Esophagus (tissue), 2 donors: Measurements from ENCODE around the gene TUBB6. TPM values are rescaled to one million over a fixed set of nuclear protein-coding genes. Genes with fewer than 3 reads are reported as not detected.

Experiments
- H3K27ac ChIP-seq, 2 donors: one replicate each; pipeline ENCODE4 v1.5.1; 2013; ENCODE audit warnings: low read depth in 2 of 2, mild to moderate bottlenecking in 2 of 2, inconsistent platforms in 1 of 2, low read length in 1 of 2, moderate library complexity in 1 of 2
- H3K27me3 ChIP-seq, 2 donors: one replicate each; pipeline ENCODE4 v1.6.1; 2013; ENCODE audit warnings: low read length in 2 of 2, control low read depth in 1 of 2, mild to moderate bottlenecking in 1 of 2; ENCODE audit not compliant: insufficient read depth in 2 of 2, control insufficient read depth in 1 of 2
- H3K36me3 ChIP-seq, 2 donors: one replicate each; pipeline ENCODE4 v1.6.1; 2013; ENCODE audit warnings: low read length in 1 of 2; ENCODE audit not compliant: control insufficient read depth in 2 of 2, insufficient read depth in 2 of 2
- H3K4me1 ChIP-seq, 2 donors: one replicate each; pipeline ENCODE4 v1.6.1; 2013; ENCODE audit warnings: low read length in 1 of 2; ENCODE audit not compliant: control insufficient read depth in 2 of 2, insufficient read depth in 2 of 2
- H3K4me3 ChIP-seq, 2 donors: one replicate each; pipeline ENCODE4 v1.5.1; 2013; ENCODE audit warnings: low read length in 2 of 2, mild to moderate bottlenecking in 2 of 2, low read depth in 1 of 2, moderate library complexity in 1 of 2
- H3K9me3 ChIP-seq, 2 donors: one replicate each; pipeline ENCODE4 v1.6.1; 2013; ENCODE audit warnings: mild to moderate bottlenecking in 2 of 2, low read depth in 1 of 2, low read length in 1 of 2, moderate library complexity in 1 of 2; ENCODE audit not compliant: control insufficient read depth in 2 of 2, insufficient read depth in 1 of 2
- WGBS, 2 donors: extraction: QIAGEN DNeasy Blood & Tissue Kit; methylation state at CpG; one replicate each; pipeline ENCODE4 v1.1.7; 2013; 5-methylcytosine and 5-hydroxymethylcytosine counted together
- polyA plus RNA-seq, 2 donors: library from polyadenylated mRNA; stranded (reverse); fragments of 200-250 nt; gene quantifications; one replicate each; pipeline ENCODE4 v1.2.3, GENCODE V29; 2013
- donor health status: healthy with polysubstance abuse.
- donor health status: Bipolar disorder and iron deficiency.

TUBB6 gene
- polyA plus RNA-seq, 2 donors = 183 to 299 TPM

- no peaks in the 10 kb centered on the region for H3K36me3 ChIP-seq
- peak overlapping the region; percentile 61 to 88 for H3K27ac ChIP-seq
- WGBS, 2 donors = 13% methylated on average over 10 of the region's 10 CpGs
- H3K27me3 ChIP-seq = no peaks in the 10 kb centered on the region
- H3K9me3 ChIP-seq = no peaks in the 10 kb centered on the region
- H3K4me3 ChIP-seq = peak overlapping the region; percentile 36 to 53
- peaks cover 4 to 5% of the 10 kb centered on the region in 2 donors for H3K4me1 ChIP-seq
These were observed 19.7 kb upstream of the TUBB6 start for GRCh38 chr18:12288403-12288755.

DNA sequence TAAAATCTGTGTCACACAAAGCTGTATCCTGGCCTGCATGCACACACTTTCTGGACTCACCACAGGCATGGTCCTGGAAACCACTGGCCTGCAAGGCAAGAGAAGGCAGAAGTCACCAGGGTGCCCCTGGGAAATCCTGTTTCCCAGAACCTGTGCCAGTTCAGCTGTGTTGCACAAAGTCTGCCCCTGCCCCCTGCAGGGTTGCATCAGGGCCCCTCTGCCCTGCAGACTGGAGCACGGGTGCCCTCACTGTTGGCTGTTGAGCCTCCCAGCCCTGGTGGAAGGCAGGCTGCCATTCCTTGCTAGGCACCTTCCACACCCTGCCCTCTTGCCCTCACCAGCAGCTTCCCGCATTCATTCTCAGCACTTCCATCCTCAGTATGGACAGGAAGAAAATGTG, 18.0 kb upstream of the TUBB6 start:
- Histone ChIP-seq H3K36me3 (no peaks in the 10 kb centered on the region), H3K27ac (no peak overlapping the region), H3K9me3 (no peaks in the 10 kb centered on the region), H3K27me3 (no peaks in the 10 kb centered on the region), H3K4me1 (peaks cover 4 to 5% of the 10 kb centered on the region in 2 donors), H3K4me3 (no peak overlapping the region)
- 86 to 91% methylated on average over 2 of the region's 2 CpGs for WGBS, 2 donors

- no peaks in the 10 kb centered on the region for H3K36me3 ChIP-seq
- H3K4me1 ChIP-seq = peaks cover 4 to 5% of the 10 kb centered on the region in 2 donors
- WGBS, 2 donors = 84 to 89% methylated on average over 6 of the region's 6 CpGs
- no peaks in the 10 kb centered on the region for H3K27me3 ChIP-seq
- H3K4me3 ChIP-seq = no peak overlapping the region
- H3K9me3 ChIP-seq = no peaks in the 10 kb centered on the region
- no peak overlapping the region for H3K27ac ChIP-seq
These were observed 16.9 kb upstream of the TUBB6 start for GRCh38 chr18:12291161-12291560.

- Histone ChIP-seq H3K36me3 (no peaks in the 10 kb centered on the region), H3K9me3 (no peaks in the 10 kb centered on the region), H3K27me3 (no peaks in the 10 kb centered on the region), H3K27ac (no peak overlapping the region), H3K4me3 (no peak overlapping the region), H3K4me1 (peaks cover 4 to 5% of the 10 kb centered on the region in 2 donors)
- WGBS, 2 donors = 91 to 93% methylated on average over 14 of the region's 14 CpGs
These were observed 16.4 kb upstream of the TUBB6 start for GRCh38 chr18:12291690-12292089.

DNA sequence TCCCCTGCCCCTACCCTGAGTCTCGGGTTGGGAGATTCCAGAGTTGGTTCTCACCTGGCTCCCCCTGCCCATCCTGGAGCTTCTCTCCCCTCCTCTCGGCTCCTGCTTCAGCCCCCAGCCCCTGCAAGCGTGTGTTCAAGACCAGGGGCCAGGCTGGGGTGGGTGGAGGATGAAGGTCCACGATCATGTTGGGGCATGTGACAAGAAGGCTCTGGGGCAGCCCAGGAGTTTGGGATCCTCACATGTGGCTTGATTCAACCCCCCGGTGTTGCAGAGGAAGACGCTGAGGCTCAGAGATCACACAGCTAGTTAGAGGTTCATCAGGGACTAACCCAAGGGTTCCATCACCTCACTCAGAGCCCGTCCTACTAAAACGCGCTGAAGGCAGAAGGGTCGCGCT, 14.2 kb upstream of the TUBB6 start:
- Histone ChIP-seq H3K27me3 (no peaks in the 10 kb centered on the region), H3K4me1 (no peaks in the 10 kb centered on the region), H3K4me3 (no peak overlapping the region), H3K9me3 (no peaks in the 10 kb centered on the region), H3K27ac (no peak overlapping the region), H3K36me3 (no peaks in the 10 kb centered on the region)
- 76 to 77% methylated on average over 11 of the region's 11 CpGs for WGBS, 2 donors

GRCh38 chr18:12295389-12296086, 12.5 kb upstream of the TUBB6 start:
- WGBS, 2 donors = 87 to 88% methylated on average over 18 of the region's 18 CpGs
- Histone ChIP-seq H3K4me3 (no peak overlapping the region), H3K27ac (no peak overlapping the region), H3K4me1 (no peaks in the 10 kb centered on the region), H3K27me3 (no peaks in the 10 kb centered on the region), H3K36me3 (no peaks in the 10 kb centered on the region), H3K9me3 (no peaks in the 10 kb centered on the region)

- Histone ChIP-seq H3K27me3 (no peaks in the 10 kb centered on the region), H3K4me3 (no peak overlapping the region), H3K9me3 (no peaks in the 10 kb centered on the region), H3K4me1 (no peaks in the 10 kb centered on the region), H3K36me3 (no peaks in the 10 kb centered on the region), H3K27ac (no peak overlapping the region)
- WGBS, 2 donors = 83 to 86% methylated on average over 3 of the region's 3 CpGs
These were observed 12.0 kb upstream of the TUBB6 start for GRCh38 chr18:12296087-12296403.

DNA sequence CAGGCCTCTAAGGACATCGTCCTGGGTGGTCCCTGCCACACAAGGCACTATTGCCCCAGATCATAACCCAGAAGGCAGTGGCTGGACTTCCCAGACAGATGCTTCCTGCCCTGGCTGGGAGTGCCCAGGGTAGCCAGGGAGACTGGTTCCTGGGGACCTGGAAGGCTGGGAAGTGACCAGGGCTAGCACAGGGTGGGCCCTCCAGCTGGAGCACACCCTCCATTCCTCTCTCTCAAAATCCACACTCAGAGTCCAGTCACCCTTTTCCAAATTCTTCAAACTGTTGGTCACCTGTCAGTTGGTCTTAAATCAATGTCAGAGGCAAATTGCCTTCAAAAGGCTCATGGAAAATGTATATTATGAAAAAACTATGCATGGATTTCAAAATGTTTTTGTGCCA, 11.6 kb upstream of the TUBB6 start:
- no peak overlapping the region for H3K27ac ChIP-seq
- WGBS, 2 donors = 86 to 88% methylated on average over 1 of the region's 1 CpG
- H3K27me3 ChIP-seq = no peaks in the 10 kb centered on the region
- H3K4me1 ChIP-seq = no peaks in the 10 kb centered on the region
- no peaks in the 10 kb centered on the region for H3K36me3 ChIP-seq
- no peak overlapping the region for H3K4me3 ChIP-seq
- no peaks in the 10 kb centered on the region for H3K9me3 ChIP-seq

DNA sequence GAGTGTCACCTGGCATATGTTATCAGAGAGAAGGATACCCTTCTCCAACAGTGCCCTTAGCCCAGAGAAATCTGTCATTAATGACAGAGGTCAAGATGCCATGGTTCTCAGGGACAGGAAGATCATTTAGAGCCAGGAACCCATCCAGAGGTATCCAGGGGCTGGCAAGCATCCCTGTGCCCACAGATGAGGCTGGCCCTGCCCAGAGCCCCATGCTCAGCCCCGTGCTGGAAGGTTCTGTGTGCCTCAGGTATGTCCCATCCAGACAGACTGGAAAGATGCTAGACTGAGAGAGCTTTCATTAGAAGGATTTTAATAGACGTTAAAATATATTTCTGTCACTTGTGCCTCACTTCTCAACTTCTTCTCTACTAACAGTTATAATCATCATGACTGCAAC, 8.2 kb upstream of the TUBB6 start:
- no peaks in the 10 kb centered on the region for H3K27me3 ChIP-seq
- whole genome bisulfite sequencing, 2 donors = 76 to 81% methylated on average over 2 of the region's 2 CpGs
- no peak overlapping the region for H3K27ac ChIP-seq
- H3K4me3 ChIP-seq = no peak overlapping the region
- no peaks in the 10 kb centered on the region for H3K4me1 ChIP-seq
- no peaks in the 10 kb centered on the region for H3K9me3 ChIP-seq
- H3K36me3 ChIP-seq = no peaks in the 10 kb centered on the region

- Histone ChIP-seq H3K36me3 (no peaks in the 10 kb centered on the region), H3K4me3 (no peak overlapping the region), H3K27me3 (no peaks in the 10 kb centered on the region), H3K4me1 (peaks cover 4 to 9% of the 10 kb centered on the region in 2 donors), H3K27ac (no peak overlapping the region), H3K9me3 (no peaks in the 10 kb centered on the region)
- WGBS, 2 donors = 86 to 87% methylated on average over 13 of the region's 13 CpGs
These were observed 6.6 kb upstream of the TUBB6 start for GRCh38 chr18:12301263-12302005.
